Stimulated activated CD4-positive, alpha-beta T cell treated with anti-CD3 and anti-CD28 coated beads, Interleukin-2, amount 100 ng/mL, for 48 hours (primary cell): ENCODE results near the gene MAPK8IP3.
"Not testable (repeated sequence)": the region's sequence is repeated elsewhere in the genome, so short reads cannot be mapped to it uniquely, and the experiment has no call there.

Experiments used
- DNase-seq, 2 donors: peaks; one replicate each; pipeline ENCODE4 v3.0.0-alpha.2; 2020

The MAPK8IP3 gene

GRCh38 chr16:1788095-1788707 lies 82.2 kb downstream of the MAPK8IP3 start:
- no peak for DNase-seq

GRCh38 chr16:1788708-1789100 lies 82.7 kb downstream of the MAPK8IP3 start:
- no peak for DNase-seq

- DNase-seq, result no peak
Measured at GRCh38 chr16:1789643-1790045, 83.6 kb downstream of the MAPK8IP3 start.

GRCh38 chr16:1790261-1790610 lies 84.2 kb downstream of the MAPK8IP3 start:
- DNase-seq, result no peak

- no peak for DNase-seq
Measured at GRCh38 chr16:1790611-1791255, 84.7 kb downstream of the MAPK8IP3 start.

GRCh38 chr16:1791256-1791942 lies 85.4 kb downstream of the MAPK8IP3 start:
- DNase-seq, result no peak

- no peak for DNase-seq
Measured at GRCh38 chr16:1791943-1792812, 86.2 kb downstream of the MAPK8IP3 start.

GRCh38 chr16:1792836-1793577 lies 87.0 kb downstream of the MAPK8IP3 start:
- no peak for DNase-seq

GRCh38 chr16:1793578-1794220 lies 87.7 kb downstream of the MAPK8IP3 start, which contains the start of gene IGFALS:
Gene IGFALS, minus strand, starts transcription at chr16:1793705. Its CDS starts 53 bp downstream, at chr16:1793652.
- DNase-seq, result no peak

GRCh38 chr16:1794221-1794871 lies 88.4 kb downstream of the MAPK8IP3 start:
- DNase-seq, result no peak

GRCh38 chr16:1794908-1795666 lies 89.1 kb downstream of the MAPK8IP3 start:
- DNase-seq, result no peak

GRCh38 chr16:1799263-1799662 lies 93.3 kb downstream of the MAPK8IP3 start:
- DNase-seq, result not testable (repeated sequence)

- DNase-seq, result no peak
Measured at GRCh38 chr16:1800701-1801100, 94.7 kb downstream of the MAPK8IP3 start.

GRCh38 chr16:1807626-1808025 lies 101.6 kb downstream of the MAPK8IP3 start:
- DNase-seq, result no peak

GRCh38 chr16:1808691-1809090 lies 102.7 kb downstream of the MAPK8IP3 start:
- no peak for DNase-seq

GRCh38 chr16:1809281-1809801 lies 103.3 kb downstream of the MAPK8IP3 start:
- no peak for DNase-seq

- DNase-seq, result no peak
Measured at GRCh38 chr16:1810106-1810505, 104.1 kb downstream of the MAPK8IP3 start.

- DNase-seq, result no peak
Measured at GRCh38 chr16:1810536-1810935, 104.5 kb downstream of the MAPK8IP3 start.

GRCh38 chr16:1812732-1813163 lies 106.8 kb downstream of the MAPK8IP3 start:
- peak; percentile 43 to 54 for DNase-seq

GRCh38 chr16:1815461-1815860 lies 109.5 kb downstream of the MAPK8IP3 start:
- no peak for DNase-seq
